ENCODE results near the gene PHF12.

GRCh38 chr17:28888832-28889231, 62.5 kb downstream of the PHF12 start:
- TF ChIP-seq, protein P1, sequence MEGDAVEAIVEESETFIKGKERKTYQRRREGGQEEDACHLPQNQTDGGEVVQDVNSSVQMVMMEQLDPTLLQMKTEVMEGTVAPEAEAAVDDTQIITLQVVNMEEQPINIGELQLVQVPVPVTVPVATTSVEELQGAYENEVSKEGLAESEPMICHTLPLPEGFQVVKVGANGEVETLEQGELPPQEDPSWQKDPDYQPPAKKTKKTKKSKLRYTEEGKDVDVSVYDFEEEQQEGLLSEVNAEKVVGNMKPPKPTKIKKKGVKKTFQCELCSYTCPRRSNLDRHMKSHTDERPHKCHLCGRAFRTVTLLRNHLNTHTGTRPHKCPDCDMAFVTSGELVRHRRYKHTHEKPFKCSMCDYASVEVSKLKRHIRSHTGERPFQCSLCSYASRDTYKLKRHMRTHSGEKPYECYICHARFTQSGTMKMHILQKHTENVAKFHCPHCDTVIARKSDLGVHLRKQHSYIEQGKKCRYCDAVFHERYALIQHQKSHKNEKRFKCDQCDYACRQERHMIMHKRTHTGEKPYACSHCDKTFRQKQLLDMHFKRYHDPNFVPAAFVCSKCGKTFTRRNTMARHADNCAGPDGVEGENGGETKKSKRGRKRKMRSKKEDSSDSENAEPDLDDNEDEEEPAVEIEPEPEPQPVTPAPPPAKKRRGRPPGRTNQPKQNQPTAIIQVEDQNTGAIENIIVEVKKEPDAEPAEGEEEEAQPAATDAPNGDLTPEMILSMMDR (IDR thresholded peaks at IDR 0.05): no peak
- no peak for TF ChIP-seq POLR2A (IDR thresholded peaks at IDR 0.05)

Measured in Peyer's patch (tissue), 4 donors.